Uterus (tissue), 4 donors: ENCODE measurements around the gene SNTB2. TPM values are rescaled to one million over a fixed set of nuclear protein-coding genes. Genes with fewer than 3 reads are reported as not detected.

Source experiments
- DNase-seq, 2 donors: peaks; one replicate each; pipeline ENCODE4 v3.0.0-alpha.2; 2019 to 2020
- H3K27ac ChIP-seq, 2 donors: fragments of 200-600 bp; sonication (generic); 1 replicate in 1 of 2; 2 replicates in 1 of 2; pipeline ENCODE4 v1.5.1; 2016 to 2018
- H3K27me3 ChIP-seq, 2 donors: fragments of 200-600 bp; sonication (generic); one replicate each; pipeline ENCODE4 v1.5.1; 2018 to 2019; ENCODE audit warnings: control low read depth in 1 of 2
- H3K36me3 ChIP-seq, 2 donors: fragments of 200-600 bp; sonication (generic); one replicate each; pipeline ENCODE4 v1.5.1; 2019; ENCODE audit warnings: control low read depth in 1 of 2
- H3K4me1 ChIP-seq, 2 donors: fragments of 200-600 bp; sonication (generic); one replicate each; pipeline ENCODE4 v1.5.1; 2018 to 2019; ENCODE audit warnings: control low read depth in 1 of 2
- H3K4me3 ChIP-seq, 2 donors: fragments of 200-600 bp; sonication (generic); 1 replicate in 1 of 2; 2 replicates in 1 of 2; pipeline ENCODE4 v1.5.1; 2018 to 2019; ENCODE audit warnings: mild to moderate bottlenecking in 1 of 2
- H3K9me3 ChIP-seq, 2 donors: fragments of 200-600 bp; sonication (generic); one replicate each; pipeline ENCODE4 v1.5.1; 2019; ENCODE audit warnings: control low read depth in 1 of 2
- CTCF ChIP-seq, 4 experiments: fragments of 200-600 bp in 2 of 4; fragments of 450-650 bp in 2 of 4; sonication (generic) in 2 of 4; IDR thresholded peaks; one replicate each; pipeline ENCODE4 v1.5.1; 2016 to 2019; ENCODE audit warnings: antibody characterized with exemption in 4 of 4, mild to moderate bottlenecking in 2 of 4, moderate library complexity in 1 of 4
- POLR2A ChIP-seq, 2 donors: fragments of 450-650 bp; IDR thresholded peaks; one replicate each; pipeline ENCODE4 v1.6.1; 2016; ENCODE audit warnings: antibody characterized with exemption in 2 of 2, mild to moderate bottlenecking in 1 of 2, moderate library complexity in 1 of 2
- intact Hi-C: fragments of 100-400 bp; cut with DNase I; formaldehyde crosslinking; loops from one replicate; pipeline ENCODE4 v1.15.1; 2023; ENCODE audit warnings: low total_unique reads
- total RNA-seq, 4 donors: library from RNA; depleted of rRNA in 3 of 4; stranded (reverse); fragments of >200 nt in 3 of 4; gene quantifications; one replicate each; pipeline versions ENCODE4 v1.1.0 to v1.2.4, GENCODE V29; 2014 to 2023
- donor health status: DM: yes; HTN: yes; CAD: no.

The SNTB2 gene
- total RNA-seq, 4 donors from 2014 or later, result 28.2 to 88.0 (median 59.5) TPM

DNA sequence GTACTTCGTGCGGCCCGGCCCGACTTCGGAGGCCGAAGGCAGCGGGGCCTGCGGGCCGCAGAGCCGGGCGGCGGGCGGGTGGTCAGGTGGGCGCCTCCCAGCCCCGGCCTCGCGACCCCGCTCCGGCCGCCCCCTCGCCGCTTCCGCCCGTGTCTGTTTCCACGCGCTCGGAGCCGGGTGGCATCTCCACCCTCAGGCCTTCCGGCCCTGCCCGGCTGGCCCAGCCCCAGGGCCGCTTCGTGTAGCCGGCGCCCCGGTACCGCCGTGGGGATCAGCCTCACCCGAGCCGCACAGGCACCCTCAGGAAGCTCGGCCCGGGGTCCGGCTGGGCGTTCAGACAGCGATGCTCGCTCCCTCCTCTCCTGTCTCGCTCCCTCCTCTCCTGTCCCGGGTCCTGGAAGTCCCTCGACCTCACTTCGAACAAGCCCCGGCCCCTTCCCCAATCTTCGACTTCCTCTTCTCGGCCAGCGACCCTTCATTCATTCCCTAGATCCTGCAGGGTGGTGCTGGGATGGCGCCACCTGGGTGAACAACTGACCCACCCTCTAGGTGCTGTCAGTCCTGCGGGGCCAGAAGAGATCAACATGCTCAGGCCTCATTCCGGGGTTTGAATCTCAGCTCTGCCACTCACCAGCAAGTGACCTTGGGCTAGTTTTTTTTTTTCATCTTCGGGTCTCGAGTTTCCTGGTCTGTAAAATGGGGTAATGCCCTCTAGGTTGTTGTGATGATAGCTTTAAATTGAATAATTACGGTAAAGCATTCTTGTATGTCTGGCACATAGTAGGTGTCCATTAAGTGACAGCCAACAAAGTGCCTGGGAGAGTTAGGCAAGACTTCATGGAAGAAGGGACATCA, 124.8 kb downstream of the SNTB2 start:
- Histone ChIP-seq H3K27me3 (no peaks in the 10 kb centered on the region), H3K4me3 (peak overlapping the region; percentile 87 to 96), H3K4me1 (peaks cover 5 to 6% of the 10 kb centered on the region in 2 donors), H3K9me3 (no peaks in the 10 kb centered on the region), H3K27ac (peak overlapping the region; percentile 80 to 86), H3K36me3 (no peaks in the 10 kb centered on the region)
- intact Hi-C loops, result no loop called here
- DNase-seq, result no peak
- TF ChIP-seq CTCF (IDR thresholded peaks at IDR 0.05), result no peak
- TF ChIP-seq POLR2A (IDR thresholded peaks at IDR 0.05), result no peak

- Histone ChIP-seq H3K9me3 (no peaks in the 10 kb centered on the region), H3K27me3 (no peaks in the 10 kb centered on the region), H3K4me1 (peaks cover 5 to 6% of the 10 kb centered on the region in 2 donors), H3K36me3 (no peaks in the 10 kb centered on the region), H3K4me3 (no peak overlapping the region), H3K27ac (no peak overlapping the region)
- intact Hi-C loops, result no loop called here
- TF ChIP-seq POLR2A (IDR thresholded peaks at IDR 0.05), result no peak
- TF ChIP-seq CTCF (IDR thresholded peaks at IDR 0.05), result no peak
- DNase-seq, result no peak
Measured at GRCh38 chr16:69313469-69313868, 126.5 kb downstream of the SNTB2 start.

DNA sequence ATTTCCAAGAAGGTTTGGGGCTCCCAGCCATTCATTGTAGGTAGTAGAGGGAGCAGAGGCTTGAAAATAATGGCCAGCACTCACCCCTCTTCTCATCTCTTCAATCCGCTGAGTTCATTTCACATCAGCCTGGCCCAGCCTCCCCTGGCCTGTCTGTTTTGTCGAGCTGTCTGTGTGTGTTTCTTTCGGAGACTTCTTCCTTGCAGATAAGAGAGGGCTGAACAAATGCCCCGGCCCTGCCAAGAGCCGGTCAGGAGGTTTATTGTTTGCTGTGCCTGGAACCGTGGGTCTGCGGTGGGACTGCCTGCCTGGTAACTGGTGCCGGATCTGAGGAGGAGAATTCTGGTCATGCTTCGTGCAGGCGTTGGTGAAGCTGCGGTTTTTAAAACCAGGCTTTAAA, 127.6 kb downstream of the SNTB2 start:
- TF ChIP-seq POLR2A (IDR thresholded peaks at IDR 0.05) (no peak), CTCF (IDR thresholded peaks at IDR 0.05) (no peak)
- intact Hi-C loops, result no loop called here
- DNase-seq, result peak in 1 of 2 donors; percentile 11
- no peaks in the 10 kb centered on the region for H3K36me3 ChIP-seq
- no peak overlapping the region for H3K4me3 ChIP-seq
- no peaks in the 10 kb centered on the region for H3K9me3 ChIP-seq
- H3K4me1 ChIP-seq, result peaks cover 5 to 6% of the 10 kb centered on the region in 2 donors
- no peak overlapping the region for H3K27ac ChIP-seq
- H3K27me3 ChIP-seq, result no peaks in the 10 kb centered on the region

GRCh38 chr16:69315486-69316311, 128.7 kb downstream of the SNTB2 start:
- Histone ChIP-seq H3K4me1 (peaks cover 5 to 6% of the 10 kb centered on the region in 2 donors), H3K4me3 (no peak overlapping the region), H3K36me3 (no peaks in the 10 kb centered on the region), H3K27ac (no peak overlapping the region), H3K9me3 (no peaks in the 10 kb centered on the region), H3K27me3 (no peaks in the 10 kb centered on the region)
- intact Hi-C loops, result no loop called here
- DNase-seq, result peak in 1 of 2 donors; percentile 8
- TF ChIP-seq CTCF (IDR thresholded peaks at IDR 0.05) (no peak), POLR2A (IDR thresholded peaks at IDR 0.05) (no peak)

DNA sequence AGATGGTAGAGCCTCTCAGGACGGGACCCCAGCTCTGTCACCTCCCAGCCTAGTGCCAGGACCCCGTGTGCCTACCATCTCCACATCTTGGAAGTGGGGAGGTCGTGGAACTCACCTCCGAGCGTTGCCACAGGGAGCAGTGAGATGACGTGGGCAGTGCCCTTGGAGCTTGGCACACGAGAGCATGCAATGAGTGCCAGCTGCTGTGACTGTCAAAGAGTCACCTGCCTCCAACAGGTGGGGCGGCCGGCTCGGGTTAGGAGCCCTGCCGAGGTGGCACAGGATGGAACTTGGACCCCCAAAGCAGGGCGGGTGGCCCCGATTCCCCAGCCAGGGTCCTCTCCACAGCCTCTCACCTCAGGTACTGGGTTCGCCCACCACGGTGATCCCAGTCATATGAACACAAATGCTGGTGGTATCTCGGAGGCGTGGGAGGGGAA, 129.7 kb downstream of the SNTB2 start:
- H3K36me3 ChIP-seq, result no peaks in the 10 kb centered on the region
- no peak for DNase-seq
- no peak overlapping the region for H3K4me3 ChIP-seq
- H3K27ac ChIP-seq, result no peak overlapping the region
- TF ChIP-seq CTCF (IDR thresholded peaks at IDR 0.05) (no peak), POLR2A (IDR thresholded peaks at IDR 0.05) (no peak)
- H3K4me1 ChIP-seq, result peaks cover 5 to 6% of the 10 kb centered on the region in 2 donors
- intact Hi-C loops, result no loop called here
- no peaks in the 10 kb centered on the region for H3K27me3 ChIP-seq
- no peaks in the 10 kb centered on the region for H3K9me3 ChIP-seq
